Thyroid gland (tissue), 4 donors: ENCODE data around the gene NYAP2.

ENCODE experiments used
- POLR2A ChIP-seq, 2 donors: fragments of 450-650 bp; IDR thresholded peaks; one replicate each; pipeline ENCODE4 v1.6.1; 2017; ENCODE audit warnings: antibody characterized with exemption in 2 of 2, mild to moderate bottlenecking in 2 of 2, moderate library complexity in 1 of 2
- TF ChIP-seq, protein P1 (sequence below), 6 experiments: fragments of 200-600 bp in 3 of 6; fragments of 450-650 bp in 3 of 6; sonication (generic) in 3 of 6; IDR thresholded peaks; one replicate each; pipeline ENCODE4 v1.5.1; 2016 to 2019; ENCODE audit warnings: antibody characterized with exemption in 6 of 6, mild to moderate bottlenecking in 2 of 6, inconsistent platforms in 1 of 6, moderate library complexity in 1 of 6

DNA sequence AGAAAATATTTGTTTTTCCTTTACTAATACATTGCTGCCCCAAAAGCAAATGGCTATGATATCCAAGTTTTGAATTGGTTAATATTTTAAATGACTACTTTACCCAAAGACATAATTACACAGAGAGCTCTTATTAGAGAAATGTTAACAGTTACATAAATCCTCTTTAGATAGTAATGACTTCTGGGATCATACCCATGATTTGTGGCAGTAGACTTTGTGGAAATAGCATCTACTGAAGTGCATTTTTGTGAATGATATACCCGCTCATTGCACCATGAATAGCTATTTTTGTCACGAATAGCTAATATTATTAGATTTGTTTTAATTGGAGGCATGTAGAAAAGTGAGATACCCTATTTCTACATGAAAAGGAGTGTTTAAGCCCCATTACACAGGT, 15.8 kb downstream of the NYAP2 start:
- TF ChIP-seq, protein P1, sequence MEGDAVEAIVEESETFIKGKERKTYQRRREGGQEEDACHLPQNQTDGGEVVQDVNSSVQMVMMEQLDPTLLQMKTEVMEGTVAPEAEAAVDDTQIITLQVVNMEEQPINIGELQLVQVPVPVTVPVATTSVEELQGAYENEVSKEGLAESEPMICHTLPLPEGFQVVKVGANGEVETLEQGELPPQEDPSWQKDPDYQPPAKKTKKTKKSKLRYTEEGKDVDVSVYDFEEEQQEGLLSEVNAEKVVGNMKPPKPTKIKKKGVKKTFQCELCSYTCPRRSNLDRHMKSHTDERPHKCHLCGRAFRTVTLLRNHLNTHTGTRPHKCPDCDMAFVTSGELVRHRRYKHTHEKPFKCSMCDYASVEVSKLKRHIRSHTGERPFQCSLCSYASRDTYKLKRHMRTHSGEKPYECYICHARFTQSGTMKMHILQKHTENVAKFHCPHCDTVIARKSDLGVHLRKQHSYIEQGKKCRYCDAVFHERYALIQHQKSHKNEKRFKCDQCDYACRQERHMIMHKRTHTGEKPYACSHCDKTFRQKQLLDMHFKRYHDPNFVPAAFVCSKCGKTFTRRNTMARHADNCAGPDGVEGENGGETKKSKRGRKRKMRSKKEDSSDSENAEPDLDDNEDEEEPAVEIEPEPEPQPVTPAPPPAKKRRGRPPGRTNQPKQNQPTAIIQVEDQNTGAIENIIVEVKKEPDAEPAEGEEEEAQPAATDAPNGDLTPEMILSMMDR (IDR thresholded peaks at IDR 0.05): no peak
- no peak for TF ChIP-seq POLR2A (IDR thresholded peaks at IDR 0.05)
